GM12874 (cell line): Measurements from ENCODE around the gene HERC2.

Experiments used
- TF ChIP-seq, protein P1 (sequence below): IDR thresholded peaks from 2 replicates; pipeline ENCODE4 v1.5.1; 2011; ENCODE audit warnings: low read depth, mild to moderate bottlenecking, control low read depth, low read length, moderate library complexity; ENCODE audit not compliant: insufficient read depth

The HERC2 gene

GRCh38 chr15:28185148-28185895 lies 136.7 kb downstream of the HERC2 start:
- TF ChIP-seq, protein P1, sequence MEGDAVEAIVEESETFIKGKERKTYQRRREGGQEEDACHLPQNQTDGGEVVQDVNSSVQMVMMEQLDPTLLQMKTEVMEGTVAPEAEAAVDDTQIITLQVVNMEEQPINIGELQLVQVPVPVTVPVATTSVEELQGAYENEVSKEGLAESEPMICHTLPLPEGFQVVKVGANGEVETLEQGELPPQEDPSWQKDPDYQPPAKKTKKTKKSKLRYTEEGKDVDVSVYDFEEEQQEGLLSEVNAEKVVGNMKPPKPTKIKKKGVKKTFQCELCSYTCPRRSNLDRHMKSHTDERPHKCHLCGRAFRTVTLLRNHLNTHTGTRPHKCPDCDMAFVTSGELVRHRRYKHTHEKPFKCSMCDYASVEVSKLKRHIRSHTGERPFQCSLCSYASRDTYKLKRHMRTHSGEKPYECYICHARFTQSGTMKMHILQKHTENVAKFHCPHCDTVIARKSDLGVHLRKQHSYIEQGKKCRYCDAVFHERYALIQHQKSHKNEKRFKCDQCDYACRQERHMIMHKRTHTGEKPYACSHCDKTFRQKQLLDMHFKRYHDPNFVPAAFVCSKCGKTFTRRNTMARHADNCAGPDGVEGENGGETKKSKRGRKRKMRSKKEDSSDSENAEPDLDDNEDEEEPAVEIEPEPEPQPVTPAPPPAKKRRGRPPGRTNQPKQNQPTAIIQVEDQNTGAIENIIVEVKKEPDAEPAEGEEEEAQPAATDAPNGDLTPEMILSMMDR, result no peak

- TF ChIP-seq, protein P1, result no peak
Measured at GRCh38 chr15:28184166-28184565, 137.8 kb downstream of the HERC2 start.

- TF ChIP-seq, protein P1, result no peak
Measured at GRCh38 chr15:28182731-28183130, 139.2 kb downstream of the HERC2 start.

DNA sequence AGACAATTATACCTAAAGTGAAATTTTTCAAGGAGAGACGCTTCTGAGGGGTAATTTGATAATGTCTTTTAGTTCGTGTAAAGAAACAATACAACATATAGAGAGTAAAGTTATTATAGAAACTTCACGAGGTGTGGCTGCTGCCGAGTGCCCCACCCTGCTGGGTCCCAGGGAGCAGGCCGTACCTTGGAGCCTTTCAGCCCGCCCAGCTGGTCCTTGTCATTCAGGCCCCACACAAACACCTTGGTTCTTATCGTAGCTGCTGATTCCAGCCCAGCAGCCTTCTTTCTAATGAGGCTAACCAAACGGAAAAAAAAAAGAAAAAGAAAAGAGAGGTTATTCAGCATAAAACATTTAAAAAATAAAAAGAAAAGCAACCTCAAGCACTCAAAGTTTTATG lies 139.8 kb downstream of the HERC2 start:
- TF ChIP-seq, protein P1, result no peak

DNA sequence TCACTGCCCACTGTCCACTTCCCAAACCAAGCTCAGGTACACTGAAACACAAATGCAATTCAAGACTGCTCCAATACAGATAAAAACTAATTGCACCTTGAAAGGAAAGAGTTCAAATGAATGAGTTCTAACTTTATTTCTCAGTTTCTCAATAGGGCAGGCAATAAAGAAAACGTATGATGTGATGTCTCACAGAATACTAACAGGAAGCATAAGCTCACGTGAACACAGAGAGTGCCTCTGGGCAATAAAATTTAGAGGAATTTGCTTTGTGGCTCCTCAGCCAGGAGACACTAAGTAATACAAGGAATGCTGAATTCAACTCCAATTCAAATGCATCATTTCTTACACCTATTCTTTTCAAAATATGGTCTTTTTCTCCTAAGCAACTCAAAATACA lies 140.6 kb downstream of the HERC2 start:
- TF ChIP-seq, protein P1, result no peak

GRCh38 chr15:28179270-28179669 lies 142.7 kb downstream of the HERC2 start:
- TF ChIP-seq, protein P1, result no peak

GRCh38 chr15:28178727-28179126 lies 143.3 kb downstream of the HERC2 start:
- TF ChIP-seq, protein P1, result no peak
